ENCODE data around the gene TRAPPC6A. TPM values are rescaled to one million over a fixed set of nuclear protein-coding genes. Genes with fewer than 3 reads are reported as not detected.

Gene TRAPPC6A
- total RNA-seq, 1 experiment from 2014 or later = 26.9 TPM

GRCh38 chr19:45163156-45163555, 14.9 kb downstream of the TRAPPC6A start:
- ChIA-PET CTCF (no interaction called here), POLR2A (interaction anchor here (1.4 kb wide), 1 partner anchor 9 kb away, joined by 4 read pairs; no protein-coding TSS in a partner anchor), RAD21 (ENCODE audit: low non-redundant PET in 1 of 2, low total read pairs in 2 of 2, uncharacterized antibody in 2 of 2, unreplicated experiment in 2 of 2) (no interaction called here)
- no peak for TF ChIP-seq FOSL1 (IDR thresholded peaks at IDR 0.05; ENCODE audit: low read depth)
- no peak for TF ChIP-seq ATF3 (IDR thresholded peaks at IDR 0.05)
- TF ChIP-seq SIN3A (IDR thresholded peaks at IDR 0.05; ENCODE audit: low read depth) = no peak
- no peak for TF ChIP-seq SRF (IDR thresholded peaks at IDR 0.05; ENCODE audit: low read depth)
- TF ChIP-seq, protein P1, sequence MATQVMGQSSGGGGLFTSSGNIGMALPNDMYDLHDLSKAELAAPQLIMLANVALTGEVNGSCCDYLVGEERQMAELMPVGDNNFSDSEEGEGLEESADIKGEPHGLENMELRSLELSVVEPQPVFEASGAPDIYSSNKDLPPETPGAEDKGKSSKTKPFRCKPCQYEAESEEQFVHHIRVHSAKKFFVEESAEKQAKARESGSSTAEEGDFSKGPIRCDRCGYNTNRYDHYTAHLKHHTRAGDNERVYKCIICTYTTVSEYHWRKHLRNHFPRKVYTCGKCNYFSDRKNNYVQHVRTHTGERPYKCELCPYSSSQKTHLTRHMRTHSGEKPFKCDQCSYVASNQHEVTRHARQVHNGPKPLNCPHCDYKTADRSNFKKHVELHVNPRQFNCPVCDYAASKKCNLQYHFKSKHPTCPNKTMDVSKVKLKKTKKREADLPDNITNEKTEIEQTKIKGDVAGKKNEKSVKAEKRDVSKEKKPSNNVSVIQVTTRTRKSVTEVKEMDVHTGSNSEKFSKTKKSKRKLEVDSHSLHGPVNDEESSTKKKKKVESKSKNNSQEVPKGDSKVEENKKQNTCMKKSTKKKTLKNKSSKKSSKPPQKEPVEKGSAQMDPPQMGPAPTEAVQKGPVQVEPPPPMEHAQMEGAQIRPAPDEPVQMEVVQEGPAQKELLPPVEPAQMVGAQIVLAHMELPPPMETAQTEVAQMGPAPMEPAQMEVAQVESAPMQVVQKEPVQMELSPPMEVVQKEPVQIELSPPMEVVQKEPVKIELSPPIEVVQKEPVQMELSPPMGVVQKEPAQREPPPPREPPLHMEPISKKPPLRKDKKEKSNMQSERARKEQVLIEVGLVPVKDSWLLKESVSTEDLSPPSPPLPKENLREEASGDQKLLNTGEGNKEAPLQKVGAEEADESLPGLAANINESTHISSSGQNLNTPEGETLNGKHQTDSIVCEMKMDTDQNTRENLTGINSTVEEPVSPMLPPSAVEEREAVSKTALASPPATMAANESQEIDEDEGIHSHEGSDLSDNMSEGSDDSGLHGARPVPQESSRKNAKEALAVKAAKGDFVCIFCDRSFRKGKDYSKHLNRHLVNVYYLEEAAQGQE (IDR thresholded peaks at IDR 0.05; ENCODE audit: low read depth) = no peak
- TF ChIP-seq RAD21 (IDR thresholded peaks at IDR 0.05; ENCODE audit: low read depth) = no peak
- no peak for TF ChIP-seq POLR2AphosphoS5 (IDR thresholded peaks at IDR 0.05; ENCODE audit: low read depth, low read length)
- TF ChIP-seq MAX (IDR thresholded peaks at IDR 0.05) = no peak
- no peak for TF ChIP-seq ZNF274 (IDR thresholded peaks at IDR 0.05; ENCODE audit: low read depth, low read length)
- no peak for TF ChIP-seq TCF7L2 (IDR thresholded peaks at IDR 0.05; ENCODE audit: borderline replicate concordance, extremely low read depth, insufficient read depth, insufficient read length)
- no peak for TF ChIP-seq CTCF (IDR thresholded peaks at IDR 0.05 in 2 of 3, conservative IDR thresholded peaks at IDR 0.05 in 1 of 3; ENCODE audit: borderline replicate concordance in 1 of 3, insufficient read depth in 1 of 3, low read depth in 2 of 3, low read length in 2 of 3)
- TF ChIP-seq ELF1 (IDR thresholded peaks at IDR 0.05; ENCODE audit: borderline replicate concordance, low read depth) = no peak
- no peak for TF ChIP-seq CBX3 (IDR thresholded peaks at IDR 0.05; ENCODE audit: low read depth)
- no peak for TF ChIP-seq EZH2 (IDR thresholded peaks at IDR 0.05)
- TF ChIP-seq, protein P2, sequence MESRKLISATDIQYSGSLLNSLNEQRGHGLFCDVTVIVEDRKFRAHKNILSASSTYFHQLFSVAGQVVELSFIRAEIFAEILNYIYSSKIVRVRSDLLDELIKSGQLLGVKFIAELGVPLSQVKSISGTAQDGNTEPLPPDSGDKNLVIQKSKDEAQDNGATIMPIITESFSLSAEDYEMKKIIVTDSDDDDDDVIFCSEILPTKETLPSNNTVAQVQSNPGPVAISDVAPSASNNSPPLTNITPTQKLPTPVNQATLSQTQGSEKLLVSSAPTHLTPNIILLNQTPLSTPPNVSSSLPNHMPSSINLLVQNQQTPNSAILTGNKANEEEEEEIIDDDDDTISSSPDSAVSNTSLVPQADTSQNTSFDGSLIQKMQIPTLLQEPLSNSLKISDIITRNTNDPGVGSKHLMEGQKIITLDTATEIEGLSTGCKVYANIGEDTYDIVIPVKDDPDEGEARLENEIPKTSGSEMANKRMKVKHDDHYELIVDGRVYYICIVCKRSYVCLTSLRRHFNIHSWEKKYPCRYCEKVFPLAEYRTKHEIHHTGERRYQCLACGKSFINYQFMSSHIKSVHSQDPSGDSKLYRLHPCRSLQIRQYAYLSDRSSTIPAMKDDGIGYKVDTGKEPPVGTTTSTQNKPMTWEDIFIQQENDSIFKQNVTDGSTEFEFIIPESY (IDR thresholded peaks at IDR 0.05; ENCODE audit: extremely low read depth, insufficient replicate concordance, low read length) = no peak
- no peak for TF ChIP-seq POLR2A (IDR thresholded peaks at IDR 0.05; ENCODE audit: borderline replicate concordance, extremely low read depth, insufficient read depth, insufficient read length)
- TF ChIP-seq ZFX (IDR thresholded peaks at IDR 0.05) = no peak
- TF ChIP-seq CEBPB (IDR thresholded peaks at IDR 0.05; ENCODE audit: low read depth) = no peak
- TF ChIP-seq YY1 (IDR thresholded peaks at IDR 0.05; ENCODE audit: extremely low read depth, insufficient replicate concordance, low read depth, low read length) = no peak
- DNase-seq (ENCODE audit: low read depth, low spot score) (no peak), ATAC-seq (no peak)
- H2AFZ ChIP-seq (ENCODE audit: low read depth, low read length, poor library complexity, severe bottlenecking) = no peak overlapping the region
- H3K27ac ChIP-seq (ENCODE audit: low read depth, low read length) = no peak overlapping the region
- H3K9ac ChIP-seq (ENCODE audit: low read length) = no peak overlapping the region
- no peaks in the 10 kb centered on the region for H3K27me3 ChIP-seq (ENCODE audit: insufficient read depth, low read length)
- H3K4me2 ChIP-seq (ENCODE audit: low read length) = no peak overlapping the region
- H3K4me3 ChIP-seq (replicated peaks in 1 of 2; ENCODE audit: low read depth in 1 of 2, low read length in 2 of 2) = no peak overlapping the region
- no peaks in the 10 kb centered on the region for H3K9me3 ChIP-seq (ENCODE audit: control insufficient read depth in 1 of 2, insufficient read depth in 1 of 2, low read depth in 1 of 2, low read length in 2 of 2)
- H4K20me1 ChIP-seq (ENCODE audit: insufficient read depth) = no peaks in the 10 kb centered on the region
- peaks cover 22 to 36% of the 10 kb centered on the region in 2 experiments for H3K4me1 ChIP-seq (ENCODE audit: control insufficient read depth in 1 of 2, insufficient read depth in 2 of 2, low read length in 2 of 2)
- no peaks in the 10 kb centered on the region for H3K79me2 ChIP-seq (ENCODE audit: insufficient read depth, low read length)
- no TSS peak for BruUV-seq (replicated peaks)
- intact Hi-C loops (cut with micrococcal nuclease) = no loop called here
- no peaks in the 10 kb centered on the region for H3K36me3 ChIP-seq (ENCODE audit: control insufficient read depth in 1 of 2, insufficient read depth in 2 of 2, low read length in 2 of 2)
- H3K9me2 ChIP-seq (ENCODE audit: insufficient read depth) = no peaks in the 10 kb centered on the region
